H9 (cell line): ENCODE results near the gene AFMID. TPM values are rescaled to one million over a fixed set of nuclear protein-coding genes. Genes with fewer than 3 reads are reported as not detected.

ENCODE experiments used
- DNase-seq: peaks from one replicate; pipeline ENCODE4 v3.0.0-alpha.2; 2017
- H2AFZ ChIP-seq: one replicate; pipeline ENCODE4 v1.6.1; 2013; ENCODE audit warnings: mild to moderate bottlenecking, low read length, control low read depth, moderate library complexity
- H2AK5ac ChIP-seq: 2 replicates; pipeline ENCODE4 v1.6.1; 2013; ENCODE audit warnings: low read length, control low read depth, mixed read lengths; ENCODE audit not compliant: insufficient read length
- H2BK120ac ChIP-seq: one replicate; pipeline ENCODE4 v1.6.1; 2013; ENCODE audit warnings: low read depth, mild to moderate bottlenecking, low read length, control low read depth, inconsistent platforms; ENCODE audit not compliant: poor library complexity, severe bottlenecking
- H2BK12ac ChIP-seq: 2 replicates; pipeline ENCODE4 v1.6.1; 2013; ENCODE audit warnings: low read length, control low read depth, mixed read lengths, low read depth; ENCODE audit not compliant: insufficient read length
- H2BK15ac ChIP-seq: 2 replicates; pipeline ENCODE4 v1.6.1; 2013; ENCODE audit warnings: low read depth, low read length, control low read depth
- H2BK20ac ChIP-seq: one replicate; pipeline ENCODE4 v1.6.1; 2013; ENCODE audit warnings: low read depth, mild to moderate bottlenecking, low read length, control low read depth, inconsistent platforms; ENCODE audit not compliant: poor library complexity, severe bottlenecking
- H2BK5ac ChIP-seq: 2 replicates; pipeline ENCODE4 v1.6.1; 2013; ENCODE audit warnings: low read length, control low read depth, mixed read lengths; ENCODE audit not compliant: insufficient read length
- H3K14ac ChIP-seq: 2 replicates; pipeline ENCODE4 v1.6.1; 2013; ENCODE audit warnings: low read length, control low read depth; ENCODE audit not compliant: insufficient read depth
- H3K18ac ChIP-seq: 2 replicates; pipeline ENCODE4 v1.6.1; 2013; ENCODE audit warnings: low read depth, mild to moderate bottlenecking, mixed read lengths, low read length, control low read depth; ENCODE audit not compliant: insufficient read length
- H3K23ac ChIP-seq: 2 replicates; pipeline ENCODE4 v1.6.1; 2013; ENCODE audit warnings: low read length, control low read depth, mixed read lengths, low read depth; ENCODE audit not compliant: insufficient read length
- H3K23me2 ChIP-seq: 2 replicates; pipeline ENCODE4 v1.6.1; 2013; ENCODE audit warnings: low read depth, mild to moderate bottlenecking, mixed read lengths, low read length, control low read depth; ENCODE audit not compliant: insufficient read length, poor library complexity, severe bottlenecking
- H3K27ac ChIP-seq: 2 replicates; pipeline ENCODE4 v1.5.1; 2013; ENCODE audit warnings: low read length, control low read depth, mixed read lengths, low read depth; ENCODE audit not compliant: insufficient read length
- H3K27me3 ChIP-seq: 2 replicates; pipeline ENCODE4 v1.6.1; 2013; ENCODE audit warnings: low read length, control low read depth, inconsistent platforms; ENCODE audit not compliant: insufficient read depth
- H3K4ac ChIP-seq: 2 replicates; pipeline ENCODE4 v1.6.1; 2013; ENCODE audit warnings: low read depth, mild to moderate bottlenecking, control low read depth, inconsistent platforms, low read length, moderate library complexity
- H3K4me1 ChIP-seq: 2 replicates; pipeline ENCODE4 v1.6.1; 2013; ENCODE audit warnings: low read length, control low read depth, inconsistent platforms; ENCODE audit not compliant: insufficient read depth
- H3K4me2 ChIP-seq: 2 replicates; pipeline ENCODE4 v1.6.1; 2013; ENCODE audit warnings: low read length, control low read depth, mixed read lengths; ENCODE audit not compliant: insufficient read length, insufficient read depth
- H3K56ac ChIP-seq: 2 replicates; pipeline ENCODE4 v1.6.1; 2013; ENCODE audit warnings: low read depth, mild to moderate bottlenecking, mixed read lengths, low read length, control low read depth; ENCODE audit not compliant: insufficient read length
- H3K79me1 ChIP-seq: 2 replicates; pipeline ENCODE4 v1.6.1; 2013; ENCODE audit warnings: low read depth, mild to moderate bottlenecking, moderate library complexity, low read length, control low read depth, inconsistent platforms; ENCODE audit not compliant: insufficient read depth, poor library complexity, severe bottlenecking
- H3K79me2 ChIP-seq: 2 replicates; pipeline ENCODE4 v1.6.1; 2013; ENCODE audit warnings: low read length, control low read depth, inconsistent platforms; ENCODE audit not compliant: insufficient read depth
- H3K9ac ChIP-seq: 2 replicates; pipeline ENCODE4 v1.6.1; 2013; ENCODE audit warnings: low read length, control low read depth, mixed read lengths; ENCODE audit not compliant: insufficient read length; ENCODE audit errors: extremely low read depth
- H3K9me3 ChIP-seq: one replicate; pipeline ENCODE4 v1.6.1; 2013; ENCODE audit warnings: low read depth, low read length, inconsistent platforms; ENCODE audit not compliant: control insufficient read depth
- H3T11ph ChIP-seq: one replicate; pipeline ENCODE4 v1.6.1; 2013; ENCODE audit warnings: mild to moderate bottlenecking, low read length, control low read depth, inconsistent platforms
- H4K20me1 ChIP-seq: one replicate; pipeline ENCODE4 v1.6.1; 2013; ENCODE audit not compliant: control insufficient read depth, insufficient read length, insufficient read depth
- H4K5ac ChIP-seq: 2 replicates; pipeline ENCODE4 v1.6.1; 2013; ENCODE audit warnings: low read depth, mild to moderate bottlenecking, mixed read lengths, low read length, control low read depth; ENCODE audit not compliant: insufficient read length
- H4K8ac ChIP-seq: replicated peaks from 2 replicates; pipeline ENCODE4 v1.6.1; 2013; ENCODE audit warnings: low read length, control low read depth, mixed read lengths, low read depth; ENCODE audit not compliant: insufficient read length
- H4K91ac ChIP-seq: 2 replicates; pipeline ENCODE4 v1.6.1; 2013; ENCODE audit warnings: low read depth, mild to moderate bottlenecking, moderate library complexity, mixed read lengths, low read length, control low read depth; ENCODE audit not compliant: insufficient read length
- H3K27ac Mint-ChIP-seq, 3 experiments: 2 replicates in 2 of 3; 3 replicates in 1 of 3; pipeline ENCODE4 v1.8.0; 2020 to 2021; ENCODE audit warnings: mixed read lengths in 3 of 3, mild to moderate bottlenecking in 1 of 3, moderate library complexity in 1 of 3
- H3K27me3 Mint-ChIP-seq: 2 replicates; pipeline ENCODE4 v1.8.0; 2021; ENCODE audit warnings: low read depth, mild to moderate bottlenecking, moderate library complexity, mixed read lengths
- H3K36me3 Mint-ChIP-seq, 3 experiments: 2 replicates in 2 of 3; 3 replicates in 1 of 3; pipeline ENCODE4 v1.8.0; 2020 to 2021; ENCODE audit warnings: low read depth in 3 of 3, mixed read lengths in 3 of 3; ENCODE audit not compliant: insufficient read depth in 1 of 3
- H3K4me1 Mint-ChIP-seq, 2 experiments: 2 replicates each; pipeline ENCODE4 v1.8.0; 2020; ENCODE audit warnings: mixed read lengths in 2 of 2
- H3K4me3 Mint-ChIP-seq, 2 experiments: 2 replicates in 1 of 2; 3 replicates in 1 of 2; pipeline ENCODE4 v1.8.0; 2020 to 2021; ENCODE audit warnings: mild to moderate bottlenecking in 2 of 2, mixed read lengths in 2 of 2, moderate library complexity in 1 of 2
- H3K9me3 Mint-ChIP-seq, 2 experiments: 2 replicates in 1 of 2; 3 replicates in 1 of 2; pipeline ENCODE4 v1.8.0; 2020; ENCODE audit warnings: mild to moderate bottlenecking in 2 of 2, mixed read lengths in 2 of 2, moderate library complexity in 1 of 2
- WGBS: extraction: QIAGEN DNeasy Blood & Tissue Kit; methylation state at CpG from one replicate; pipeline ENCODE4 v1.1.7; 2013; ENCODE audit warnings: missing lambda C conversion rate, low lambda C conversion rate, mixed read lengths; ENCODE audit not compliant: insufficient read length; ENCODE audit errors: extremely low coverage; 5-methylcytosine and 5-hydroxymethylcytosine counted together
- total RNA-seq: library from RNA; stranded (reverse); gene quantifications from 2 replicates; pipeline ENCODE4 v1.2.1, GENCODE V29; 2021
- TF ChIP-seq, protein P1 (sequence below): fragments of 200-600 bp; sonication (generic); conservative IDR thresholded peaks from 3 replicates; pipeline ENCODE4 v1.8.0; 2021; ENCODE audit warnings: antibody characterized with exemption, mild to moderate bottlenecking

The AFMID gene
- total RNA-seq, 1 experiment from 2014 or later, result 64.1 TPM

DNA sequence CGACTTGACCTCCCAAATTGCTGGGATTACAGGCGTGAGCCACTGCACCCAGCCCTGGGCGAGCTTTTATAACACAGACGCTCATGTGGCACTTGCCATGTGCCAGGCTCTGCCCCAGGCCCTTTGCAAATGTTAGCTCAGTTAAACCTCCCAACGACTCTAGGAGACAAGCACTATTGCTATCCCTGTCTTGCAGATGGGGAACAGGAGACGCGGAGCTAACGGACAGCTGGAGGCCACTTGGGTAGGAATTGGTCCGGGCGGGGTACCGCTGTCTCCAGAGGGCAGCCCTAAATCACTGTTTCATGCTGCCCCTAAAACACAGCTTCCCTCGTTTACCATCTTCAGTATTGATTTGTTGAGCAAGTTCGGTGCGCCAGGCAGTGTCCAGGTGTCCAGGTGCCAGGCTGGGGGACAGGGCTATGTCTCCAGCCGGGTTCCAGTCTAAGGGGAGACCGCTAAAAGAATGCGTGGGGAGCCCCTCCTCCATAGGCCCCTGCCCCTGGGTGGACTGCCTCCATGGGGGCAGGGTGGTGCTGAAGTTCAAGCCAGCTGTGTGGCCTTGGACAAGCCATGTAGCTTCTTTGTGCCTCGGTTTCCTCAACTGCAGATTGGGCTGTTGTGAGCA, 68.0 kb downstream of the AFMID start:
- no peaks in the 10 kb centered on the region for H3K36me3 Mint-ChIP-seq
- Histone ChIP-seq H2BK5ac (no peak overlapping the region), H4K20me1 (no peaks in the 10 kb centered on the region), H3K79me1 (no peaks in the 10 kb centered on the region), H3K9ac (no peak overlapping the region), H2BK120ac (no peak overlapping the region), H2BK20ac (no peak overlapping the region), H3K18ac (no peak overlapping the region), H4K91ac (no peak overlapping the region), H3K4me2 (no peak overlapping the region), H3K56ac (no peak overlapping the region), H3K23ac (no peak overlapping the region), H3K27me3 (no peaks in the 10 kb centered on the region), H3K27ac (no peak overlapping the region), H3K79me2 (no peaks in the 10 kb centered on the region), H4K8ac (no peak overlapping the region), H2AK5ac (no peak overlapping the region), H3K4me1 (peaks cover 6% of the 10 kb centered on the region; the same call in 1 of the 2 replicates), H3T11ph (no peak overlapping the region), H3K23me2 (no peaks in the 10 kb centered on the region), H3K9me3 (no peaks in the 10 kb centered on the region), H3K4ac (no peak overlapping the region), H2BK15ac (no peak overlapping the region), H2AFZ (no peak overlapping the region), H2BK12ac (no peak overlapping the region), H3K14ac (no peak overlapping the region), H4K5ac (no peak overlapping the region)
- peaks cover 1% of the 10 kb centered on the region; the same call in 1 of the 2 replicates for H3K27me3 Mint-ChIP-seq
- TF ChIP-seq, protein P1, sequence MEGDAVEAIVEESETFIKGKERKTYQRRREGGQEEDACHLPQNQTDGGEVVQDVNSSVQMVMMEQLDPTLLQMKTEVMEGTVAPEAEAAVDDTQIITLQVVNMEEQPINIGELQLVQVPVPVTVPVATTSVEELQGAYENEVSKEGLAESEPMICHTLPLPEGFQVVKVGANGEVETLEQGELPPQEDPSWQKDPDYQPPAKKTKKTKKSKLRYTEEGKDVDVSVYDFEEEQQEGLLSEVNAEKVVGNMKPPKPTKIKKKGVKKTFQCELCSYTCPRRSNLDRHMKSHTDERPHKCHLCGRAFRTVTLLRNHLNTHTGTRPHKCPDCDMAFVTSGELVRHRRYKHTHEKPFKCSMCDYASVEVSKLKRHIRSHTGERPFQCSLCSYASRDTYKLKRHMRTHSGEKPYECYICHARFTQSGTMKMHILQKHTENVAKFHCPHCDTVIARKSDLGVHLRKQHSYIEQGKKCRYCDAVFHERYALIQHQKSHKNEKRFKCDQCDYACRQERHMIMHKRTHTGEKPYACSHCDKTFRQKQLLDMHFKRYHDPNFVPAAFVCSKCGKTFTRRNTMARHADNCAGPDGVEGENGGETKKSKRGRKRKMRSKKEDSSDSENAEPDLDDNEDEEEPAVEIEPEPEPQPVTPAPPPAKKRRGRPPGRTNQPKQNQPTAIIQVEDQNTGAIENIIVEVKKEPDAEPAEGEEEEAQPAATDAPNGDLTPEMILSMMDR, result no peak
- DNase-seq, result no peak
- peaks cover 0 to 3% of the 10 kb centered on the region in 2 experiments; a peak in 1 of 5 replicates for H3K9me3 Mint-ChIP-seq
- peak overlapping the region in 1 of 2 experiments; percentile 50; a peak in 2 of 5 replicates for H3K4me3 Mint-ChIP-seq
- peaks cover 20 to 52% of the 10 kb centered on the region in 2 experiments for H3K4me1 Mint-ChIP-seq
- WGBS, result no CpG with 5 or more reads among the region's 18 CpGs
- no peak overlapping the region for H3K27ac Mint-ChIP-seq
